ENCODE data around the gene TBC1D22A.
"Not testable (repeated sequence)": the region's sequence is repeated elsewhere in the genome, so short reads cannot be mapped to it uniquely, and the experiment has no call there.

Gene TBC1D22A

GRCh38 chr22:46815559-46815895 lies 53.1 kb downstream of the TBC1D22A start:
- no peak for DNase-seq

DNA sequence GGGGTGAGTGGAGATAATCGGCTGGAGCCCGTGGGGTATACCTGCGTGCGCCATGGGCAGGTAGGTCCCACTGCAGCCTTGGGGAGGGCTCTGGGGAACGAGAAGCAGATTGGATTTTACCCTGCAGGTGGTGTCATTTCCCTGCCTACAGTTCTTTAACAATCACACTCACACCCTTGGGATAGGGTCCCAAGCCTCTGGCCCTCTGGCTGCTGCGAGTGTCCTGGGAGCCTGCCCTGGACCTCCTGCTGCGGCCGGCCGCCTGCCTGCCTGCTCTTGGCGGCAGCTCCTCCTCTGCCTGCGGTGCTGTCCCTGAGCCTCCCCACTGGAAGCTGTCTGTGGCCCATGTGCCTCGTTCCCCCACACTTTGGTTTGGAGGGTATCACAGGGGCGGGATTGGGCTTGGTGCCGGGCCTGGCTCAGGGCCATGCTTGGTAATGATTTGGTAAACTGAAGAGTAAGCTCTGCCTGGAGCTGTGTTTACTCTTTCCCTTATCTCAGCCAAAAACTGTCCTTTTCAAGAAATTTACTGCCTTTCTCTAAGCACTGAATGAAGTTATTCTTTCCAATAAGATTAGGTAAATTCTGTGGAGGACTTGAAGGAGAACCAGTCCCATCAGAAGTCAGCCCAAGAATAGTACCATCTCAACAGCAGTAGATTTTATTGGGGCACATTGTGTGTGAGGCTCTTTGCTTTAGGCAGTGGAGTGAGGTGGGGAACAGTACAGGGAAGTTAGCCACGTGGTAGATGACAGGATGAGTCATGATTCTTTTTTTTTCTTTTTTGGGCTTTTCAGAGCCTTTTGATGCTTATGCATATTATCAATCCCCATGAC lies 53.7 kb downstream of the TBC1D22A start:
- no peak for DNase-seq

DNA sequence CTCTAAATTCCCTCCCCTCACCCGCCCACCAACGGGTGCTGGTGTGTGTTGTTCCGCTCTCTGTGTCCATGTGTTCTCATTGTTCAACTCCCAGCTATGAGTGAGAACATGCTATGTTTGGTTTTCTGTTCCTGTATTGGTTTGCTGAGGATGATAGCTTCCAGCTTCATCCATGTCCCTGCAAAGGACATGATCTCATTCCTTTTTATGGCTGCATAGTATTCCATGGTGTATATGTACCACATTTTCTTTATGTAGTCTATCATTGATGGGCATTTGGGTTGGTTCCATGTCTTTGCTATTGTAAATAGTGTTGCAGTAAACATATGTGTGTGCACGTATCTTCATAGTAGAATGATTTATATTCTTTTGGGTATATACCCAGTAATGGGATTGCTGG lies 54.9 kb downstream of the TBC1D22A start:
- not testable (repeated sequence) for DNase-seq

DNA sequence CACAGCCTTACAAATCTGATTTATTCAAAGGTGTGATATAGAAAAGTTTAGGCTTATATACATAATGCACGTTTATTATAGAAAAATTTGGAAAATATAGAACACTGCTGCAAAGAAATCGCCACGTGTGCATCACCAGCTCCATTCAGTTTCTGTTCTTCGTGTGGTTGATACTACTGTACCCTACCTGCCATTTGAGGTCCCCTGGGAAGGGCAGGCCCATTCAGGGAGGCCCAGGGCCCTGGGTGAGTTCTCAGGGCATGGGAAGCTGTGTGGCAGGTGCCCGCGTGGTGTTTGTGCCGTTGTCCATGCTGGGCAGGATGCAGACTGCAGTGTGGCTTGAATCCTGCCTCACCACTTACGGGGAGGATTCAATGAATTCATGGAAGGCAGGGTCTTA lies 60.8 kb downstream of the TBC1D22A start:
- no peak for DNase-seq

DNA sequence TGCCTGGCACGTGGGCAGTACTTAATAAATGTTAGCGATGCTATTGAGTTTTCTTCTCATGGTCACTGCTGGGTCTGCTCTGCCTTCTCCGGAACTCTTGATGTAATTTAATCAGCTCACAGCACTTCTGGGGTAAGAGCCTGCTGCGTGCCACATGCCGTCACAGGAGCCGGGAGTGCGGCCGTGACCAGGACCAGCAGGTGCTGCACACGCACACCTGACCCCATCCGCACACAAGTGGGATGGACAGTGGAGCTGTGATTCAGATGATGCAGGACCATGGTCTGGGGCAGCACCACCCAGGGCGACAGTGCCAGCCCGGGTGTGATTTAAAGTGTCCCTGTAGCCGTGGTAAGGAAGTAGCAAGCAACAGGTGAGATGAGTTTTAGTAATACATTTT lies 61.2 kb downstream of the TBC1D22A start:
- no peak for DNase-seq

DNA sequence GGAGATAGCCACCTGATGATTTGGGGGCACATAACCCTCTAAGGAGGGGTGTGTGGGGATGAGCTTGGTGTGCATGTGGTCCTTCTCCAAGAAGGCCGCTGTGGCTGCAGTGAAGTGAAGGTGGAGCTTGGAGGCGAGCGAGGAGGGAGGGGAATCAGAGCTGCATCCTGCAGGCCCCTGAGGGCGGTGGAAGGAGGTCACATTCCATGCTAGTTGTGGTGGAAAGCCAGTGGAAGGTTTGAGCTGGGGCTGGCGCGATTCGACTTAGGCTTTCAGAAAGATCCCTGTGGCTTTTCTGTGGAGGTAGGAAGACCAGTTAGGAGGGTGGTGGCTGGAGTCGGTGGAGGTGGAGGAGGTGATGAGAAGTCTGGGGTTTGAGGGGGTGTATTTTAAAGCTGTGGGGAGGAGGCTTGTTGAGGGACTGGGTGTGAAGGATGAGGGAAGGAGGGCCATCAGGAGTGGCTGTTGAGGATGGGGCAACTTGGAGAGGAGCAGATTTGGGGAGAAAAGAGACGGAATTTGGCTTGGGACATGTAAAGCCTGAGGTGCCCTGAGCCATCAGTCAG lies 62.0 kb downstream of the TBC1D22A start:
- no peak for DNase-seq

DNA sequence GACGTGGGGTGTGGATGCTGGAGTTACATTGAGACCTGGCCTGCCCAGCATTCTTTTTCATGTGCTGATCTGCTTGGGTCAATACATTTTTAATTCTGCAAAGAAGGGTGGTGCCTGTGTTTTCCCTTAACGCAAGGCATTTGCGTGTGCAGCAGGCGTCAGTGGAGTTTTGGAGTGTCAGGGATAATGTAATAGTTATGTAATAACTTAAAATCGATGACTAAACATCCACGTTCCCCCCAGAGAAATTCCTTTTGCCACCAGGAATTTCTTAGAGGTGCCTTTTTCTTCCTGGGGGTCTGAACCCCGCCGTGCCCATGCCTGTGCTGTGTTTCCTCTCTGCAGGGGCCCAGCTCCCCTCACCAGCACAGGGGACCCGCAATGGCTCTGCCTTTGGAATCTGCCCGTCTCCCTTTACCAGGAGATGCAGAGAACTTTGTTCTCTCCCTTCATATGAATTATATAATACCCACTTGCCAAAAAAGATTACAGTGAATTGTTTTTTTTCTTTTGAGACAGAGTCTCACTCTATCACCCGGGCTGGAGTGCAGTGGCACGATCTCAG lies 62.6 kb downstream of the TBC1D22A start:
- no peak for DNase-seq

GRCh38 chr22:46826438-46827135 lies 64.1 kb downstream of the TBC1D22A start:
- no peak for DNase-seq

GRCh38 chr22:46827136-46827780 lies 64.8 kb downstream of the TBC1D22A start:
- DNase-seq: no peak

- DNase-seq: no peak
Observed at GRCh38 chr22:46827781-46828180, 65.3 kb downstream of the TBC1D22A start.

GRCh38 chr22:46828323-46828900 lies 66.0 kb downstream of the TBC1D22A start:
- no peak for DNase-seq

DNA sequence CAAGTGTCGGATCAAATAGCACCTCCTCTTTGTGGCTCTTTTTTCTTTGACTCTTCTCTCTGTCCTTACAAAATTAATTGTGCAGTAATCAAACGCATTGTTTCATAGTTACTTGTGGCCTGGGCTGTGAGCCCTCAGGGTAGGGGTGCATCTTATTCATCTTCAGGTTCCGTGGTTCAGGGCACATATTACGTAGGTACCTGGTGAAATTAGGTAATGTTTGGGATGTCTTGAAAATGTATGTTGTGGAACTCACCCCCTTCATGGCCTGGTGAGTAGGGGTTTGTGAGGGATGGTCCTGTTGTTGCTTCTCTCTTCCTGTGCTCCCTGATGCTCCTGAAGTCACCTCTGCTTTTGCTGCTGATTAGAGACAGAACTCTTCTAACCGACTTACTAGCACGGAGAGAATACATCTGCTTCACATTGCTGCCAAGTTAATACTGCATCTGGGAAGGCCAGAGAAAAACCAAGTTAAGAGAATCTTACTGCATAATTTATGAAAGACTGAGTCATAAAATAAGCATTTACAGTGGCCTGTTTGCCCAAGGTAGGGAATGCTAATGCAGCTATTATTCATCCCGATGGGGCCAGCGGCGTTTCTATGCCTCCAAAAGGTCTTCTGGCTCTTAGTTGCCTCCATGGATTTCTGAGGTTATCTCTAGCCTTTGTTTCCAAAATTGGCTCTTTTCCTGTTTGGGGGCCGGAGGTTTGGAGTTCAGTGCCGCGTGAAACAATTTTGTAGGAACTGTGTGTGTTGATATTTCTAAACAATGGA lies 66.9 kb downstream of the TBC1D22A start:
- DNase-seq: no peak

DNA sequence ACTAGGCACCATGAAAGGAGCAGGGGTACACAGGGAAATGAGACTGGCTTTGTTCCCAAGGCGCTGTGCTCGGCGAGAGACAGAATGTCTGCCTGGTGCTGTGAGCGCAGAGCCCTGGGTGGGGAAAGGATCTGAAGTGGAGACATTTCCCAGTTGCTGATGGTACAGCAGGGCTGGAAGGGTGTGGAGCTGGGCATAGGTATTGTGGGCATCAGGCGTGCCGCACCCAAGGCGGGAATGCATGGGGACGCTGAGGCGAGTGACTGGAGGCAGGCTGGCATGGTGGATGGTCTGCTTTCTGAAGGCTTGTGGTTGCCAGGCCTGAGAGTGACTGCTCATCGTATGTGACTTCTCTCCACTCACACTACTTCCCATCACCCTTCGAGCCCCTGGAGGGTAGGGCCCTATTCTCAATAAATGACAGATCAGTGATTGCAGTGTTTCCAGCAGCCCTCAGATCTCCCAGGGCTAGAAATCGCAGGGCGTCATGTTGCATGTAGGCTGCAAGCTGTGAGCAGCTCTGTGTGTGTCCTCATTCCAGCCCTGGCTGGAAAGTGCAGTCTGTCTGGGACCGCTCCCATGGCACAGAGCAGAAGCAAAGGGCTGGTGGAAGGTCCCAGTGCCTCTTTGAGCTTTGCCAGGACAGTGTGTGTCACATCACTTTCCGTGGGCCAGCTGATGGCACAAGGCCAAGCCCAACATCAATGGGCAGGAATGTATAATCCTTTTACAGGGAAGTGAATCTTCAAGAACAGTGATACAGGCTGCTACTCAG lies 67.7 kb downstream of the TBC1D22A start:
- no peak for DNase-seq

DNA sequence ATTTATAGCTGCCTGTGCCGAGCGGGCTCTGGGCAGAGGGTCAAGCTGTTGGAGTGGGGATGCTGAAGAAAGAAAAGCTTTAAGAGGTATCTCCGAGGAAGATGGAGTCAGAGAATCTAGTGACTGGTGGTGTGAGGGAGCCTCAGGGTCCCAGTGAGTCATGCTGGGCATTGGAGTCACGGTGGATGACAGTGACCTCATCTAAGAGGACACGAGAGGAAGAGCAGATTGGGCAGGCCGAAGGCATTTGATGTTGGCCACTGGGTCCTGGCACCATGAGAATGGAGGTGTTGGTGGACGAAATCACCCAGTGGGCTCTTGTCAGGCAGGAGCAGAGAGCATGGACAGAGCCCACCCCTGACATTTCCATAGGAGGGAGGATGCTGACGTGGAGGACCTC lies 68.4 kb downstream of the TBC1D22A start:
- DNase-seq: no peak

DNA sequence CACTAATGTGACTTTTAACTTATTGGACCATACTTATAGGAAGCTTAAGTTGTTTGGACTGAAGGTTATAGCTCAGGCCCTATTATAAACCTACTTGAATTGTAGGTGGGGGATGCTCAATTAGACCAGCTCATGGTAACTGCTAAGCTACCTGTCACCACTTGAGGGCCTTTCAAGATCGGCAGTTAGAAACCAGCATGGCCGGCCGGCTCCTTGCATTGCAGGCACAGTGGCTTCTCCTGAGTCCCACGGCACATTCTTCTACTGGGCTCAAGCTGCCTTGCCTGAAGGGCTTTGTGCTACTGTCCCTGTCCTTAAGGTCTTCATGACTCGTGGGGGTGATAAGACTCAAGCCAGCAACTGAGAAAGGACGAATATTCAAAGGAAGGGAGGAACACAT lies 70.8 kb downstream of the TBC1D22A start:
- DNase-seq: no peak

- no peak for DNase-seq
Observed at GRCh38 chr22:46834021-46834737, 71.7 kb downstream of the TBC1D22A start.

GRCh38 chr22:46835288-46835687 lies 72.8 kb downstream of the TBC1D22A start:
- DNase-seq: no peak

DNA sequence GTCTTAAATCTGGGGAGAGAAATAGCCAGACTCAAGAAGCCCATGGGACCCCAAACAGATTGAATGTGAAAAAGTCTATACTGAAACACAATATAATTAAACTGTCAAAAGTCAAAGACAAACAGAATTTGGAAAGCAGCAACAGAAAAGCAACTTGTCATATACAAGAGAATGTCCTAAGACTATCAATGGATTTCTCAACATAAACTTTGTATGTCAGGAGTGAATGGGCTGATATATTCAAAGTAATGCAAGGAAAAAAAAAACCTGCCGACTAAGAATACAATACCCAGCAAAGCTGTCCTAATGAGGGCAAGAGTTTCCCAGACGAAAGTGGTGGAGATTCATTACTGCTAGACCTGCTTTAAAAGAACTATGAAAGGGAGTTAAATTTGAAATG lies 73.2 kb downstream of the TBC1D22A start:
- DNase-seq: no peak

GRCh38 chr22:46841522-46841921 lies 79.1 kb downstream of the TBC1D22A start:
- DNase-seq: no peak

DNA sequence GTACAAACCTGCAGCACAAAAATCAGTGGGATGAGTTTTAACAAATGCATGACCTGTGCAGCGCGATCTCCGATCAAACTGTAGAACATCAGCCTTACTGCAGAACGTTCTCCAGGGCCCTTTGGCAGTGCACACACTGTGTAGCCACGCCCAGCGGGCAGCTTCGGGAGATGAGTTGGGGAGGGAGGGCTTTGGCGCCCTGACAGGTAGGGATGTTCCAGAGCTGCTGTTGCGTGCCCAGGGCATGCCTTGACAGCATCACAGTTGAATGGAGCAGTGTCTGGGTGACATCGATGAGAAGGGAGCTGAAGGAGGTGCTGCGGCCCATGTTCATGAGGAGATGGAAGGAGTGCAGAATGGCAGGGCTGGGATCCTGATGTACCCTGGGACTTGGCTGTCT lies 80.2 kb downstream of the TBC1D22A start:
- no peak for DNase-seq

DNA sequence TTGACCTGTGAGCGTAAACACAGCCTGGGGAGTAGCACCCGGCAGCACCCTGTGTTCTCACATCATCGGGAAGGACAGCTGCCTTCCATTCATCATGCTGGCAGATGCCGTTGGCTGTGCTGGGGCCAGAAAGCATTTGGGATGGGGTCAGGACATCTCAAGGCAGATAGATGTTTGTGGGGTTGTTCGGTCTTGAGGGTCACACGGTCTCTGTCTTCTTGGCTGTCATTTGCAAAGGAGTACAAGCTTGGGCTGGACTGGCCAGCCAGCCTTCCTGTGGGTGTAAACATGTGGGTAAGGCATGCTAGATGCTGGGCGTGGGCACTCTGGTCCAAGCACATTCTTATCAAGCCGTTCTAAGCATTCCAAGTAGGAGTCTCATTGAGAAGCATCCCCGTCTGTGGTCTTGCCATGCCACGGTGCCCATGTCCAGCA lies 81.4 kb downstream of the TBC1D22A start:
- no peak for DNase-seq

All from NCI-H748 treated with DMSO at 0.1 percent for 48 hours (cell line).